ENCODE data around the gene PRKN. TPM values are rescaled to one million over a fixed set of nuclear protein-coding genes. Genes with fewer than 3 reads are reported as not detected.

The PRKN gene
- total and polyA plus RNA-seq, 10 donors = 0.23 to 14.1 (median 7.0) TPM

DNA sequence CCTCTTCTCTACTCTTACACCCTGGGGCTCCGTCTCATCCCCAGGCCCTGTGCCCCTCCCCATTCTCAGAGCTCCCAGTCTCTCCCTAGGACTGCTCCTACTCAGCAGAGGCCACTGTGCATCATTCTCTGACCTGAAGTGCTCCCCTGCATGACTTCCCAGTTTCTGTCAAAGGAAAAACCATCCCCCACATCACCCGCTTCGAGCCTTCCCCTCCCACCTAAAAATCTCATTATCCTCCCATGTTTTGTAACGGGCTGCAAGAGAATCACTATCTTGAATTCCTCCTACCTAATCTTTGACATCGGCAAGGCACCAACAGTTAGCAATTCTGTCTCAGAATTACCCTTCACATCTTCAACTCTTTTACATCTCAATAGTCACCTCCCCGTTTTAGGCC is 463.0 kb downstream of the PRKN start:
- no peak overlapping the region for H3K4me3 ChIP-seq
- intact Hi-C loops (cut with DNase I; ENCODE audit: low total_unique reads) = no loop called here
- H3K36me3 ChIP-seq = no peaks in the 10 kb centered on the region
- TF ChIP-seq, protein P1, sequence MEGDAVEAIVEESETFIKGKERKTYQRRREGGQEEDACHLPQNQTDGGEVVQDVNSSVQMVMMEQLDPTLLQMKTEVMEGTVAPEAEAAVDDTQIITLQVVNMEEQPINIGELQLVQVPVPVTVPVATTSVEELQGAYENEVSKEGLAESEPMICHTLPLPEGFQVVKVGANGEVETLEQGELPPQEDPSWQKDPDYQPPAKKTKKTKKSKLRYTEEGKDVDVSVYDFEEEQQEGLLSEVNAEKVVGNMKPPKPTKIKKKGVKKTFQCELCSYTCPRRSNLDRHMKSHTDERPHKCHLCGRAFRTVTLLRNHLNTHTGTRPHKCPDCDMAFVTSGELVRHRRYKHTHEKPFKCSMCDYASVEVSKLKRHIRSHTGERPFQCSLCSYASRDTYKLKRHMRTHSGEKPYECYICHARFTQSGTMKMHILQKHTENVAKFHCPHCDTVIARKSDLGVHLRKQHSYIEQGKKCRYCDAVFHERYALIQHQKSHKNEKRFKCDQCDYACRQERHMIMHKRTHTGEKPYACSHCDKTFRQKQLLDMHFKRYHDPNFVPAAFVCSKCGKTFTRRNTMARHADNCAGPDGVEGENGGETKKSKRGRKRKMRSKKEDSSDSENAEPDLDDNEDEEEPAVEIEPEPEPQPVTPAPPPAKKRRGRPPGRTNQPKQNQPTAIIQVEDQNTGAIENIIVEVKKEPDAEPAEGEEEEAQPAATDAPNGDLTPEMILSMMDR (IDR thresholded peaks at IDR 0.05 in 8 of 11, conservative IDR thresholded peaks at IDR 0.05 in 3 of 11) = no peak
- TF ChIP-seq POLR2AphosphoS5 (IDR thresholded peaks at IDR 0.05) = no peak
- TF ChIP-seq POLR2A (IDR thresholded peaks at IDR 0.05) = no peak
- no peak overlapping the region for H3K27ac ChIP-seq
- H3K27me3 ChIP-seq (replicated peaks in 1 of 7) = no peaks in the 10 kb centered on the region
- DNase-seq = no peak
- H3K9me3 ChIP-seq = peaks cover 0 to 3% (median 0%) of the 10 kb centered on the region in 8 donors
- WGBS, 5 donors = 84 to 93% (median 86%) methylated on average over 6 of the region's 6 CpGs
- no peaks in the 10 kb centered on the region for H3K4me1 ChIP-seq

DNA sequence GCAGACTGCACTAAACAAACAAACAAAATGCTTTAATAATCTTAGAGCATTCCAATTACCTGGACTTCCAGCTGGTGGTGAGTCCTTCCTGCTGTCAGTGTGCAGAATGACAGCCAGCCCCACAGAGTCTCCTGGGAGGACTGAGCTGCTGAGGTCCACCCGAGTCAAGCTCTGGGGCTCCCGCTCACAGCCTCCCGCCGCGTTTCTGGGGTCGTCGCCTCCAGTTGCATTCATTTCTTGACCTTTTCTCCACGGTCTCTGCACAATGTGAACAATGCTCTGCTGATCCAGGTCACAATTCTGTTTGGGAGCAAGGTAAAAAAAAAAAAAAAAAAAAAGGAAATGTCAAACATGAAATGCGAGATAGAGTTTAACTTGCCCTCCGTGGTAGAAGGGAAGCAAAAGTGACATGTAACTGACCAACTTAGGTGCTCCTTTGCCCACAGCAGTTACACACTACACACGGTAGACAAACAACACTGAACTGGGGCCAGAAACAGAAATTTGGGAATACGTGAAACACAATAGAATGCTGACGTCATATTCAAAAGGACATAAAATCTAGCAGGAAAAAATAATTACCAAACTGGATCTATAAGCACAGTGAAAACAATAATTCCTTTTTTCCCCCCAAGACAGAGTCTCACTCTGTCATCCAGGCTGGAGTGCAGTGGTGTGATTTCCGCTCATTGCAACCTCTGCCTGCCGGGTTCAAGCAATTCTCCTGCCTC is 464.9 kb downstream of the PRKN start:
- Histone ChIP-seq H3K9me3 (peaks cover 0 to 3% (median 0%) of the 10 kb centered on the region in 8 donors), H3K27me3 (replicated peaks in 1 of 7) (no peaks in the 10 kb centered on the region), H3K36me3 (no peaks in the 10 kb centered on the region), H3K27ac (no peak overlapping the region), H3K4me3 (no peak overlapping the region), H3K4me1 (no peaks in the 10 kb centered on the region)
- no peak for TF ChIP-seq POLR2AphosphoS5 (IDR thresholded peaks at IDR 0.05)
- WGBS, 5 donors = 86 to 90% (median 88%) methylated on average over 15 of the region's 15 CpGs
- DNase-seq = no peak
- intact Hi-C loops (cut with DNase I; ENCODE audit: low total_unique reads) = no loop called here

DNA sequence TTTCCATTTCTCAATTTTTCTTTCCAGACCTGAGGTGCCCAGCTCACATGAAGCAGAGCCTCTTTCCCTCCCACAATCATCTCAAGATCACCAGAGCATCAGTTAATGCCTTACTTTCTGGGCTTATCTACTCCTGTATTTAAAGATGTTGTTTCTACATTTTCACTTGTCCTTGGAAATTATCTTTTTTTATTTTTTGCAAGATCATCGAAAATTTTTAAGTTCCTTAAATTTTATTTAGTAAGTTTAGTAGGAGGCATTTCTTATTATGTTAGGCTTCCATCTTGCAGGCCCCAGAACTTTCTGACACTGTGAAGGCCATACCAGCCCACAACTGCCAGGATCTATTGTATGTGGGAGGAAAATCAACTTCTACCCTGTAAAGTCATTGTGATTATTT is 466.0 kb downstream of the PRKN start:
- no peaks in the 10 kb centered on the region for H3K27me3 ChIP-seq (replicated peaks in 1 of 7)
- TF ChIP-seq POLR2AphosphoS5 (IDR thresholded peaks at IDR 0.05) = no peak
- TF ChIP-seq, protein P1 (IDR thresholded peaks at IDR 0.05 in 8 of 11, conservative IDR thresholded peaks at IDR 0.05 in 3 of 11) = no peak
- no peak for TF ChIP-seq POLR2A (IDR thresholded peaks at IDR 0.05)

DNA sequence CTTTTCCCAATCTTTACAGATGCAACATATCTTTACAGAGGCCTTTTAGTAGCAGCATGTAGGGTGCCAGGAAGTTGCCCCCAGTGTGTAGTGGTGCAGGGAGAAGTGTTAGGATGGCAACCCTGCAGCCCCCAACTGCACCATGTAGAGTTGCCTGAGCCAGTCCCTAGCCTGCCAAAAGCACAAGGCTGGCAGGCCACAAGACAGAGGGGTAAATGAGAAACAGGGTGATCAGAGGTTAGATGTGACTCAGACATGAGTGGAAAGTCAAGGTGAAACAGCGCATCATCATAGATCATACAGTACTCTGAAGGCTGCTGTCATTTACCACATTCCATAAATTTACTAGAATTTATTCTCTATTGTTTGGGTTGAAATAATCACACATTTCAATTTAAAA is 467.5 kb downstream of the PRKN start:
- Histone ChIP-seq H3K27me3 (replicated peaks in 1 of 7) (no peaks in the 10 kb centered on the region), H3K36me3 (no peaks in the 10 kb centered on the region), H3K9me3 (peaks cover 0 to 3% (median 0%) of the 10 kb centered on the region in 8 donors), H3K27ac (no peak overlapping the region), H3K4me1 (no peaks in the 10 kb centered on the region), H3K4me3 (no peak overlapping the region)
- 96 to 100% (median 100%) methylated on average over 1 of the region's 1 CpG for WGBS, 5 donors
- intact Hi-C loops (cut with DNase I; ENCODE audit: low total_unique reads) = no loop called here
- no peak for TF ChIP-seq POLR2AphosphoS5 (IDR thresholded peaks at IDR 0.05)
- TF ChIP-seq POLR2A (IDR thresholded peaks at IDR 0.05) = no peak
- TF ChIP-seq, protein P1 (IDR thresholded peaks at IDR 0.05 in 8 of 11, conservative IDR thresholded peaks at IDR 0.05 in 3 of 11) = no peak
- DNase-seq = no peak

More for the DNA sequence above, 466.0 kb downstream of the PRKN start:
- DNase-seq = no peak
- H3K4me1 ChIP-seq = no peaks in the 10 kb centered on the region
- peaks cover 0 to 3% (median 0%) of the 10 kb centered on the region in 8 donors for H3K9me3 ChIP-seq
- intact Hi-C loops (cut with DNase I; ENCODE audit: low total_unique reads) = no loop called here
- WGBS, 5 donors = 77 to 90% (median 84%) methylated on average over 1 of the region's 1 CpG
- no peak overlapping the region for H3K4me3 ChIP-seq
- no peak overlapping the region for H3K27ac ChIP-seq
- no peaks in the 10 kb centered on the region for H3K36me3 ChIP-seq
